Body of pancreas (tissue), 4 donors: ENCODE results near the gene PAPPA2.

Experiments used
- CTCF ChIP-seq, 7 experiments: fragments of 450-650 bp in 4 of 7; fragments of 200-600 bp in 3 of 7; sonication (generic) in 3 of 7; IDR thresholded peaks; one replicate each; pipeline ENCODE4 v1.5.1; 2016 to 2019; ENCODE audit warnings: antibody characterized with exemption in 7 of 7
- POLR2A ChIP-seq, 3 donors: fragments of 450-650 bp; IDR thresholded peaks; one replicate each; pipeline ENCODE4 v1.6.1; 2016; ENCODE audit warnings: antibody characterized with exemption in 3 of 3, mild to moderate bottlenecking in 2 of 3

GRCh38 chr1:176884286-176884685, 421.3 kb downstream of the PAPPA2 start:
- TF ChIP-seq CTCF (IDR thresholded peaks at IDR 0.05) (no peak), POLR2A (IDR thresholded peaks at IDR 0.05) (no peak)
